ENCODE measurements around the gene FHL2. TPM values are rescaled to one million over a fixed set of nuclear protein-coding genes. Genes with fewer than 3 reads are reported as not detected.

The FHL2 gene
- total RNA-seq, 2 donors from 2014 or later, result 11.1 to 11.4 TPM

DNA sequence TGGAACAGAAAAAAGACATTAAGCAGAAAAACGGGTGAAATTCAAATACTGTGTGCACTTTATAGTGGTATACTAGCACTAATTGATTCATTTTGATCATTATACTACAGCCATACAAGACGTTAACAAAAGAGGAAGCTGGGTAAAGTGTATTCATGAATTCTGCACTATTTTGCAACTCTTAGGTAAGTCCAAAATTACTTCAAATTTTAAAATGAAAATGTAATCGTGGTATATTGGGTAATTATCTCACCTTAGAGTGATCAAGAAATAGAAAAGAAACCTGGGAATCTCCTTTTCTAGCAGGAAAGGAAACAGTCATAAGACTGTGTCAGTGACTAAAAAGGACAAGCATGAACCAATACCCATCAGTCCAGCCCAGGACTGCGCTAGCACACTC, 74.8 kb downstream of the FHL2 start:
- no peak overlapping the region for H3K9ac ChIP-seq (ENCODE audit: extremely low read depth, low read length, poor library complexity, severe bottlenecking)
- H3K27ac ChIP-seq (ENCODE audit: low read depth, low read length), result no peak overlapping the region

DNA sequence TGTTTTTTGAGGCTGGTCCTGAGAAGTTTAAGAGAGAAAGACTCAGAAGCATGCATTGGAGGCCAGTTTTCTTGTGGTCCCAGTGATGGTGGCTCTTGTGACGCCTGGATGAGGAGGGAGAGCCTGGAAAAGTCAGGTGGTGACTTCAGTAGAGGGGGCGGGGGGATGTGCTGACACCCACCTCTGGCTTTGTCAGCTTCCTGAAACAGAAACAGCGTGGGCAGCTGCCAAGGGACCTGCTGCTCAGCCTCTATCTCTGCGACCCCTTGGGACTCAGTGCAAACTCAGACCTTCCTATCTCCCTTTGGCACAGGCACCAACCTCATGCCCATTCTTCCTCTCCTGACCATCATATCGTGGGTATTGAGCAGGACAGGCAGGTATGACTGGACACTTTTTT, 75.7 kb downstream of the FHL2 start:
- Histone ChIP-seq H3K4me3 (ENCODE audit: low read length) (no peak overlapping the region), H3K4me1 (ENCODE audit: control insufficient read depth, insufficient read depth, low read length) (no peaks in the 10 kb centered on the region), H3K9ac (ENCODE audit: extremely low read depth, low read length, poor library complexity, severe bottlenecking) (no peak overlapping the region), H3K9me3 (ENCODE audit: control insufficient read depth, low read length) (no peaks in the 10 kb centered on the region), H3K36me3 (ENCODE audit: control insufficient read depth, insufficient read depth, low read length) (no peaks in the 10 kb centered on the region), H3K27ac (ENCODE audit: low read depth, low read length) (no peak overlapping the region), H3K27me3 (ENCODE audit: control insufficient read depth, insufficient read depth, low read length, poor library complexity, severe bottlenecking) (no peaks in the 10 kb centered on the region)
- no peaks in the 10 kb centered on the region for H3K9me3 Mint-ChIP-seq
- H3K36me3 Mint-ChIP-seq (ENCODE audit: low read depth), result no peaks in the 10 kb centered on the region
- H3K4me1 Mint-ChIP-seq, result peaks cover 25% of the 10 kb centered on the region
- no peak for DNase-seq
- no peak overlapping the region for H3K27ac Mint-ChIP-seq
- WGBS, 2 experiments (ENCODE audit: insufficient coverage in 1 of 2, insufficient read length in 1 of 2), result 86 to 100% methylated on average over 1 to 5 of the region's 5 CpGs
- TF ChIP-seq, protein P1, sequence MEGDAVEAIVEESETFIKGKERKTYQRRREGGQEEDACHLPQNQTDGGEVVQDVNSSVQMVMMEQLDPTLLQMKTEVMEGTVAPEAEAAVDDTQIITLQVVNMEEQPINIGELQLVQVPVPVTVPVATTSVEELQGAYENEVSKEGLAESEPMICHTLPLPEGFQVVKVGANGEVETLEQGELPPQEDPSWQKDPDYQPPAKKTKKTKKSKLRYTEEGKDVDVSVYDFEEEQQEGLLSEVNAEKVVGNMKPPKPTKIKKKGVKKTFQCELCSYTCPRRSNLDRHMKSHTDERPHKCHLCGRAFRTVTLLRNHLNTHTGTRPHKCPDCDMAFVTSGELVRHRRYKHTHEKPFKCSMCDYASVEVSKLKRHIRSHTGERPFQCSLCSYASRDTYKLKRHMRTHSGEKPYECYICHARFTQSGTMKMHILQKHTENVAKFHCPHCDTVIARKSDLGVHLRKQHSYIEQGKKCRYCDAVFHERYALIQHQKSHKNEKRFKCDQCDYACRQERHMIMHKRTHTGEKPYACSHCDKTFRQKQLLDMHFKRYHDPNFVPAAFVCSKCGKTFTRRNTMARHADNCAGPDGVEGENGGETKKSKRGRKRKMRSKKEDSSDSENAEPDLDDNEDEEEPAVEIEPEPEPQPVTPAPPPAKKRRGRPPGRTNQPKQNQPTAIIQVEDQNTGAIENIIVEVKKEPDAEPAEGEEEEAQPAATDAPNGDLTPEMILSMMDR (conservative IDR thresholded peaks at IDR 0.05), result no peak
- H3K27me3 Mint-ChIP-seq (ENCODE audit: insufficient read depth), result no peaks in the 10 kb centered on the region
- no peak overlapping the region for H3K4me3 Mint-ChIP-seq

More for the DNA sequence above, 74.8 kb downstream of the FHL2 start:
- H3K27me3 Mint-ChIP-seq (ENCODE audit: insufficient read depth), result no peaks in the 10 kb centered on the region
- no peaks in the 10 kb centered on the region for H3K9me3 Mint-ChIP-seq
- WGBS, 2 experiments (ENCODE audit: insufficient coverage in 1 of 2, insufficient read length in 1 of 2), result 95 to 98% methylated on average over 2 to 4 of the region's 4 CpGs
- H3K4me1 Mint-ChIP-seq, result peaks cover 32% of the 10 kb centered on the region
- TF ChIP-seq, protein P1 (conservative IDR thresholded peaks at IDR 0.05), result no peak
- no peaks in the 10 kb centered on the region for H3K9me3 ChIP-seq (ENCODE audit: control insufficient read depth, low read length)
- no peak overlapping the region for H3K4me3 Mint-ChIP-seq
- no peaks in the 10 kb centered on the region for H3K36me3 ChIP-seq (ENCODE audit: control insufficient read depth, insufficient read depth, low read length)
- no peak overlapping the region for H3K4me3 ChIP-seq (ENCODE audit: low read length)
- H3K27ac Mint-ChIP-seq, result peak overlapping the region; percentile 83
- no peaks in the 10 kb centered on the region for H3K27me3 ChIP-seq (ENCODE audit: control insufficient read depth, insufficient read depth, low read length, poor library complexity, severe bottlenecking)
- H3K36me3 Mint-ChIP-seq (ENCODE audit: low read depth), result no peaks in the 10 kb centered on the region
- DNase-seq, result no peak
- H3K4me1 ChIP-seq (ENCODE audit: control insufficient read depth, insufficient read depth, low read length), result no peaks in the 10 kb centered on the region

DNA sequence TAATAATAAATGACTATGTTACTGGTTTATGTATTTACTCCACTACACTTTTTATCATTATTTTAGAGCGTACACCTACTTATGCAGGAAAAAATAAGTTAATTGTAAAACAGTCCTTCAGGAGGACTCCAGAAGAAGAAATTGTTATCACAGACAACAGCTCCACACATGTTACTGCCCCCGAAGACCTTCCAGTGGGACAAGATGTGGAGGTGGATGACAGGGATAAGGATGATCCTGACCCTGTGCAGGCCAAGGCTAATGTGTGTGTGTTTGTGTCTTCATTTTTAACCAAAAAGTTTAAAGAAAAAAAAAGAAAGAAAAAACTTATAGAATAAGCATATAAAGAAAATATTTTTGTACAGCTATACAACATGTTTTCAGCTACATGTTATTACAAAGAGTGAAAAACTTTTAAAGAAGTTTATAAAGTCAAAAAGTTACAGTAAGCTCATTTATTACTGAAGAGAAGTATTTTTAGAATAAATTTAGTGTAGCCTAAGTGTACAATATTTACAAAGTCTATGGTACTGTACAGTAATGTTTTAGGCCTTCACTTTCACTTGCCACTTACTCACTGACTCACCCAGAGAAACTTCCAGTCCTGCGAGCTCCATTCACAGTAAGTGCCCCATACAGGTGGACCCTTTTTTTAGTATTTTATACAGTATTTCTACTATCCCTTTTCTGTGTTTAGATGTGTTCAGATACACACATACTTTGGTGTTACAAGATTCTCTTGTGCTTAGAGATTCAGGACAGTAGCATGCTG, 76.8 kb downstream of the FHL2 start:
- H3K4me1 ChIP-seq (ENCODE audit: control insufficient read depth, insufficient read depth, low read length), result no peaks in the 10 kb centered on the region
- H3K27ac ChIP-seq (ENCODE audit: low read depth, low read length), result no peak overlapping the region
- H3K9me3 Mint-ChIP-seq, result no peaks in the 10 kb centered on the region
- H3K4me3 Mint-ChIP-seq, result no peak overlapping the region
- H3K36me3 ChIP-seq (ENCODE audit: control insufficient read depth, insufficient read depth, low read length), result no peaks in the 10 kb centered on the region
- H3K36me3 Mint-ChIP-seq (ENCODE audit: low read depth), result no peaks in the 10 kb centered on the region
- DNase-seq, result no peak
- 92% methylated on average over 3 of the region's 3 CpGs; no CpG with 5 or more reads in 1 of the 2 experiments for WGBS, 2 experiments (ENCODE audit: insufficient coverage in 1 of 2, insufficient read length in 1 of 2)
- no peaks in the 10 kb centered on the region for H3K27me3 Mint-ChIP-seq (ENCODE audit: insufficient read depth)
- no peak overlapping the region for H3K4me3 ChIP-seq (ENCODE audit: low read length)
- TF ChIP-seq, protein P1 (conservative IDR thresholded peaks at IDR 0.05), result no peak
- H3K27me3 ChIP-seq (ENCODE audit: control insufficient read depth, insufficient read depth, low read length, poor library complexity, severe bottlenecking), result no peaks in the 10 kb centered on the region
- H3K9me3 ChIP-seq (ENCODE audit: control insufficient read depth, low read length), result no peaks in the 10 kb centered on the region
- H3K27ac Mint-ChIP-seq, result no peak overlapping the region
- H3K9ac ChIP-seq (ENCODE audit: extremely low read depth, low read length, poor library complexity, severe bottlenecking), result no peak overlapping the region
- peaks cover 25% of the 10 kb centered on the region for H3K4me1 Mint-ChIP-seq
